Lower lobe of right lung (tissue), 2 donors: ENCODE results near the gene BLOC1S6. TPM values are rescaled to one million over a fixed set of nuclear protein-coding genes. Genes with fewer than 3 reads are reported as not detected.
A peak's percentile ranks its signal among the peaks of the same experiment; 100 is the strongest.

ENCODE experiments used
- ATAC-seq, 2 donors: fragments of 200-7000 bp; cut with Tn5 transposase; one replicate each; pipeline ENCODE4 v1.9.1; 2020 to 2022; ENCODE audit warnings: mild to moderate bottlenecking in 2 of 2, moderate library complexity in 2 of 2
- DNase-seq: peaks from one replicate; pipeline ENCODE4 v3.0.0-alpha.2; 2020
- H3K27ac ChIP-seq: fragments of 200-600 bp; one replicate; pipeline ENCODE4 v1.8.0; 2022
- H3K27me3 ChIP-seq: fragments of 200-600 bp; one replicate; pipeline ENCODE4 v1.8.0; 2022; ENCODE audit warnings: low read depth
- H3K36me3 ChIP-seq: fragments of 200-600 bp; one replicate; pipeline ENCODE4 v1.8.0; 2022; ENCODE audit warnings: mild to moderate bottlenecking
- H3K4me1 ChIP-seq: fragments of 200-600 bp; one replicate; pipeline ENCODE4 v1.8.0; 2022
- H3K4me3 ChIP-seq: fragments of 200-600 bp; one replicate; pipeline ENCODE4 v1.8.0; 2022; ENCODE audit warnings: mild to moderate bottlenecking
- H3K9me3 ChIP-seq: fragments of 200-600 bp; one replicate; pipeline ENCODE4 v1.8.0; 2022
- intact Hi-C: fragments of 100-400 bp; cut with DNase I; formaldehyde crosslinking; loops from one replicate; pipeline ENCODE4 v1.11.0; 2022
- total RNA-seq: library from RNA; stranded (reverse); fragmentation: NEBNext Ultra II Directional; extraction: Animal tissue kit (Norgen Biotek cat#: 25700); gene quantifications from one replicate; pipeline ENCODE4 v1.2.1, GENCODE V29; 2021
- TF ChIP-seq, protein P1 (sequence below): fragments of 200-600 bp; IDR thresholded peaks from one replicate; pipeline ENCODE4 v1.8.0; 2022; ENCODE audit warnings: antibody characterized with exemption, mild to moderate bottlenecking
- donor health status: DM: no; HTN: yes; CAD: no; lungs with severe emphysema.

The BLOC1S6 gene
- total RNA-seq, 1 donor from 2014 or later = 41.0 TPM

DNA sequence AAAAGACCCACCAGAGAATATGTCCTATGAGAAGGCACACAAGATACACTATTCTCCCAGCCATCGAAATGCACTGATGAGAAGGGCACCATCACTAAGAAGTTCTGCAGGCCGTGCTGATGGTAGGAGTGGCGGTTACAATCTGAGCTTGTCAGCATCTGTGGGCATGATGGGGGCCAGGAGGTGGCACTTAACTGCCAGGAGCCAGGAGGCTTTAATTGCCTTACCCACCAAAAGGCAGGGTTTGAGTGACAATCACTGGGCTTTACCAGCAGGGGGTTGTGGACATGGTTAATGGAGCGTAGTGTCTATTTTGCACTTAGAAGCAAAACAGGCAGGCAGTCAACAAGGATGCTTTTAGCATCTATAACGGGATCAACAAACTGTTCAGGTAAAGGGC is 31.6 kb downstream of the BLOC1S6 start:
- DNase-seq (no peak), ATAC-seq (no peak)
- Histone ChIP-seq H3K4me1 (no peaks in the 10 kb centered on the region), H3K27me3 (no peaks in the 10 kb centered on the region), H3K9me3 (no peaks in the 10 kb centered on the region), H3K4me3 (no peak overlapping the region), H3K36me3 (no peaks in the 10 kb centered on the region), H3K27ac (no peak overlapping the region)
- intact Hi-C loops = no loop called here
- TF ChIP-seq, protein P1, sequence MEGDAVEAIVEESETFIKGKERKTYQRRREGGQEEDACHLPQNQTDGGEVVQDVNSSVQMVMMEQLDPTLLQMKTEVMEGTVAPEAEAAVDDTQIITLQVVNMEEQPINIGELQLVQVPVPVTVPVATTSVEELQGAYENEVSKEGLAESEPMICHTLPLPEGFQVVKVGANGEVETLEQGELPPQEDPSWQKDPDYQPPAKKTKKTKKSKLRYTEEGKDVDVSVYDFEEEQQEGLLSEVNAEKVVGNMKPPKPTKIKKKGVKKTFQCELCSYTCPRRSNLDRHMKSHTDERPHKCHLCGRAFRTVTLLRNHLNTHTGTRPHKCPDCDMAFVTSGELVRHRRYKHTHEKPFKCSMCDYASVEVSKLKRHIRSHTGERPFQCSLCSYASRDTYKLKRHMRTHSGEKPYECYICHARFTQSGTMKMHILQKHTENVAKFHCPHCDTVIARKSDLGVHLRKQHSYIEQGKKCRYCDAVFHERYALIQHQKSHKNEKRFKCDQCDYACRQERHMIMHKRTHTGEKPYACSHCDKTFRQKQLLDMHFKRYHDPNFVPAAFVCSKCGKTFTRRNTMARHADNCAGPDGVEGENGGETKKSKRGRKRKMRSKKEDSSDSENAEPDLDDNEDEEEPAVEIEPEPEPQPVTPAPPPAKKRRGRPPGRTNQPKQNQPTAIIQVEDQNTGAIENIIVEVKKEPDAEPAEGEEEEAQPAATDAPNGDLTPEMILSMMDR = no peak

DNA sequence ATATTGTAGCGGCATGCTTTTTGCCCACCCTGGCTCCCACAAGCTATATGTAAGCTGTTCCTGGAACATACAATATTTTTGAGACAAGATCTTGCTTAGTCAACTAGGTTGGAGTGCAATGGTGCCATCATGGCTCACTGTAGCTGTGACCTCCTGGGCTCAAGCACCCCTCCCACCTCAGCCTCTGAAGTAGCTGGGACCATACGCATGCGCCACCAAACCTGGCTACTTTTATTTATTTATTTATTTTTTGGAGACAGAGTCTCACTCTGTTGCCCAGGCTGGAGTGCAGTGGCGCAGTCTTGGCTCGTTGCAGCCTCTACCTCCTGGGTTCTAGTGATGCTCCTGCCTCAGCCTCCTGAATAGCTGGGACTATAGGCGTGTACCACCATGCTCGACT is 41.0 kb downstream of the BLOC1S6 start:
- ATAC-seq (no peak), DNase-seq (no peak)
- intact Hi-C loops = no loop called here
- Histone ChIP-seq H3K36me3 (no peaks in the 10 kb centered on the region), H3K27me3 (no peaks in the 10 kb centered on the region), H3K9me3 (peaks cover 17% of the 10 kb centered on the region), H3K4me3 (no peak overlapping the region), H3K27ac (no peak overlapping the region), H3K4me1 (no peaks in the 10 kb centered on the region)
- TF ChIP-seq, protein P1 = no peak

DNA sequence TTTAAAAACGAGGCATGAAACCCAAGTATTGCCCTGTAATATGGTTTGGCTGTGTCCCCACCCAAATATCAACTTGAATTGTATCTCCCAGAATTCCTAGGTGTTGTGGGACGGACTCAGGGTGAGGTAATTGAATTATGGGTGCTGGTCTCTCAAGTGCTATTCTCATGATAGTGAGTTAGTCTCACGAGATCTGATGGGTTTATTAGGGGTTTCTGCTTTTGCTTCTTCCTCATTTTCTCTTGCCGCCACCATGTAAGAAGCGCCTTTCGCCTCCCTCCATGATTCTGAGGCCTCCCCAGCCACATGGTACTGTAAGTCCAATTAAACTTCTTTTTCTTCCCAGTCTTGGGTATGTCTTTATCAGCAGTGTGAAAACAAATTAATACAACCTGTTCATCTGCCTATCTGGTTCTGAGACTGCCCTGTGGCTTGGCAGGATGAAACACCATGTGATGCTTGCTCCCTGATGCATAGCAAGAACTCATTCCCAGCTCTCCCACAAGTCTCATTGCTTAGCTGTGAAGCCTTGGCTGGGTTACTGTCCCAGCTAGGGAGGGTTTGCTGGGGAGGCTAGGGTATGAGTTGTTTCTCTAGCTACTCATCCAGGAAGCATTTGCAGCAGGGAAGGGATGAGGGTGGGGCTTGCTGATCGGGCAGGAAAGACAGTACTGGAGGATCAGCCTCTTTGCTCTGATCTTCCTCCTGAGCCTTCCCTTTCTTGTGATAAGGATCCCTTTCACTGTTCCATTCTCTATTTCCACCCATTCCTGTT is 43.9 kb downstream of the BLOC1S6 start:
- H3K27me3 ChIP-seq = no peaks in the 10 kb centered on the region
- intact Hi-C loops = no loop called here

DNA sequence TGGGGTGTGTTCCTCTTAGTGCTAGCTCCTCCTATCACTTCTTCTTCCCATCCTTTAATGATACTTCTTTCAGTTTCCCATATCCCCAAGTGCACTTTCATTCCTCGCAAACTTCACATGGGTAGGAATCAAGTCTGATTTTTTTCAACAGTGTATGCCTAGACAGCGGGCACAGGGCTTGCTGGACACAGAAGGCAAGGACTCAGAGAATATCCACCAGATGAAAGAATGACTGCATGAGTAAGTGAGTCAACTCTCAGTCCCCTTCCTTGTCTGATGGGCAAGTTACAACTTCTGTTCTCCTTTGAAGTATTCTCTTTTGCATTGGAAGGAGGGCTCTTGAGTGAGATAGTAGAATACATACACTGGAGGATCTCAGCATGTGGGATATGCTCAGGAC is 44.6 kb downstream of the BLOC1S6 start:
- TF ChIP-seq, protein P1 = no peak
- Histone ChIP-seq H3K27me3 (no peaks in the 10 kb centered on the region), H3K9me3 (peaks cover 5% of the 10 kb centered on the region), H3K36me3 (no peaks in the 10 kb centered on the region), H3K27ac (peak overlapping the region; percentile 44), H3K4me3 (peak overlapping the region; percentile 22), H3K4me1 (peaks cover 13% of the 10 kb centered on the region)
- DNase-seq (no peak), ATAC-seq (no peak)
- intact Hi-C loops = no loop called here

More for the DNA sequence above, 43.9 kb downstream of the BLOC1S6 start:
- Histone ChIP-seq H3K9me3 (peaks cover 12% of the 10 kb centered on the region), H3K27ac (peak overlapping the region; percentile 44), H3K4me3 (peak overlapping the region; percentile 22), H3K36me3 (no peaks in the 10 kb centered on the region), H3K4me1 (peaks cover 6% of the 10 kb centered on the region)
- ATAC-seq (no peak), DNase-seq (no peak)
- TF ChIP-seq, protein P1 = no peak

DNA sequence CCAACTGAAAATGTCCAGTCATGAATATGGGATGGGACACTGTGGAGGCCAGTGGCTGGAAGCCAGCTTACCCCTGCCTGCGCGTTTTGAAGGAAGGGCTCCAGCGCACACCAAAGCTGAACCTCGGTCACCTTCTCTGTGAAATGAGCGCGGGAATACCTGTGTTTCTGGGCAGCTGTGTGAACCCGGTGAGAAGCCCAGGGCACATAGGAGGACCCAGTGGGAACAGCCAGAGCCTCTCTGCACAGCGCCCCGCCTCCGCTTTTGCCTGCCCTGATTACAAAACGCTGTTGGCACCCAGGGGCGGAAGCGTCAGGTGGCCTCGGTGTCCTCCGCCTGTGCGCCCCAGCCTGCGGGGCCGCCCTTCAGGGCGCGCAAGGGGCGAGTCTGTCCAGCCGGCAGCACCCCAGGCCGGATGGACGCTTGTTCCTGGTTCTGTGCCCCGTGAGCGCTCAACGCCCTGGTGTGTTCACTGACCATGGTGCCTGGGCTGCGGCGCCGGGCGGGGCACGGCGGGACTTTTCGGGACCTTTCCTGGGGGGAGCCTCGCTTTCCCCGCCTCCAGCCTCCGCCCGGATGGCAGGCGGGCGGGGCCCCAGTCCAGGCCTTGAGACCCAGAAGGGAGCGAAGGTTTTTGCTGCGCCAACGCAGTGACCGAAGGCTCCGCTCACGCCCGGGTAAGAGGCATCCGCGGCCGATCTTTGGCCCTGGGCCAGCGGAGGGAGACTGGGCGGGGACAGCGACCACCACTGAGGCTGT is 47.4 kb downstream of the BLOC1S6 start, which contains the start of gene SQOR:
Gene SQOR, plus strand, starts transcription at position 598 of the 759 bp plus-strand sequence. CDS start 23,895 bp downstream, outside the sequence.
- Histone ChIP-seq H3K27ac (peak within 1 kb of the TSS; percentile 98), H3K4me1 (peaks cover 38% of the 10 kb centered on the region), H3K9me3 (no peaks in the 10 kb centered on the region), H3K36me3 (no peaks in the 10 kb centered on the region), H3K27me3 (no peaks in the 10 kb centered on the region), H3K4me3 (peak within 1 kb of the TSS; percentile 82)
- intact Hi-C loops = no loop called here
- TF ChIP-seq, protein P1 = no peak
- ATAC-seq (peak; percentile 93 to 94), DNase-seq (peak; percentile 94)
